C4-2B (cell line): ENCODE data around the gene DYDC2.

Source experiments
- ZFX ChIP-seq: fragments of 450-650 bp; IDR thresholded peaks from 2 replicates; pipeline ENCODE4 v1.6.1; 2017
- TF ChIP-seq, protein P1 (sequence below): fragments of 450-650 bp; conservative IDR thresholded peaks from 2 replicates; pipeline ENCODE4 v1.5.1; 2017; ENCODE audit warnings: mild to moderate bottlenecking

DNA sequence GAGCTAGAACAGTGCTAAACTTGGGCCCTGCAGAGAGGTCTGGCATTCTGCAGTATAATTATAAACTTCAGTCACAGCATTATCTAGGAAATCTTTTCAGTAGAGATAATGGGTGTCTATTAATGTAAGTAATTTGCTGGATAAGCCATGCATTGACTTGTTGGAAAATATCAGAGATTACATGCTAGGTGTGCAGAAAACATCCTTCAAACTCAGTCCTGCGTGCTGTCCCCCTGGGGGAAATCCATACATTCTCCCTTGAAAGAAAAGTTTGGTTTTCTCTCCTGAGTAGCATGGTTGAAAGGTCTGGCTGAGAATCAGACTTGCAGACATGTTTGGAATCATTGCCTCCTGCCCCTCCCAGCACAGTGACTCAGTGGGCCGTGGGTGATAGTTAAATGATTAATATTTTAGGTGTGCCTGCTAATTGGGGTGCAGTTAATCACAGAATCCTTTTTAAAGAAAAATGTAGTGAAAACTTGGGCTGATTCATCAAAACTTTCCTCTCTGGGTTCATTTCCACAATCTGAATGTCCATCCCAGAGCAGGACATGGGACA is 37.9 kb downstream of the DYDC2 start:
- TF ChIP-seq, protein P1, sequence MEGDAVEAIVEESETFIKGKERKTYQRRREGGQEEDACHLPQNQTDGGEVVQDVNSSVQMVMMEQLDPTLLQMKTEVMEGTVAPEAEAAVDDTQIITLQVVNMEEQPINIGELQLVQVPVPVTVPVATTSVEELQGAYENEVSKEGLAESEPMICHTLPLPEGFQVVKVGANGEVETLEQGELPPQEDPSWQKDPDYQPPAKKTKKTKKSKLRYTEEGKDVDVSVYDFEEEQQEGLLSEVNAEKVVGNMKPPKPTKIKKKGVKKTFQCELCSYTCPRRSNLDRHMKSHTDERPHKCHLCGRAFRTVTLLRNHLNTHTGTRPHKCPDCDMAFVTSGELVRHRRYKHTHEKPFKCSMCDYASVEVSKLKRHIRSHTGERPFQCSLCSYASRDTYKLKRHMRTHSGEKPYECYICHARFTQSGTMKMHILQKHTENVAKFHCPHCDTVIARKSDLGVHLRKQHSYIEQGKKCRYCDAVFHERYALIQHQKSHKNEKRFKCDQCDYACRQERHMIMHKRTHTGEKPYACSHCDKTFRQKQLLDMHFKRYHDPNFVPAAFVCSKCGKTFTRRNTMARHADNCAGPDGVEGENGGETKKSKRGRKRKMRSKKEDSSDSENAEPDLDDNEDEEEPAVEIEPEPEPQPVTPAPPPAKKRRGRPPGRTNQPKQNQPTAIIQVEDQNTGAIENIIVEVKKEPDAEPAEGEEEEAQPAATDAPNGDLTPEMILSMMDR: no peak
- TF ChIP-seq ZFX: no peak
